SU-DHL-6 (cell line): ENCODE measurements around the gene HPS5.

Experiments used
- H2AFZ ChIP-seq: fragments of 200-600 bp; sonication (generic); 2 replicates; pipeline ENCODE4 v1.6.1; 2014; ENCODE audit warnings: low read depth, mild to moderate bottlenecking, moderate library complexity, mixed read lengths, antibody characterized with exemption, low read length; ENCODE audit not compliant: severe bottlenecking
- H3F3A ChIP-seq: fragments of 200-600 bp; shearing (Covaris generic); 2 replicates; pipeline ENCODE4 v1.6.0; 2016; ENCODE audit warnings: antibody characterized with exemption, mild to moderate bottlenecking; ENCODE audit not compliant: insufficient read depth
- H3K27ac ChIP-seq: fragments of 200-600 bp; sonication (generic); 2 replicates; pipeline ENCODE4 v1.5.1; 2016; ENCODE audit warnings: low read depth, mild to moderate bottlenecking, low read length, moderate library complexity, mixed read lengths
- H3K27me3 ChIP-seq: fragments of 200-600 bp; sonication (generic), shearing (Covaris generic); 2 replicates; pipeline ENCODE4 v1.6.0; 2014; ENCODE audit warnings: mild to moderate bottlenecking, low read length
- H3K36me3 ChIP-seq: fragments of 200-600 bp; sonication (generic); 2 replicates; pipeline ENCODE4 v1.6.1; 2014; ENCODE audit warnings: mild to moderate bottlenecking, low read length, mixed read lengths
- H3K4me2 ChIP-seq: fragments of 300-600, 200-600 bp; shearing (Covaris generic), sonication (generic); 2 replicates; pipeline ENCODE4 v1.6.0; 2014; ENCODE audit warnings: low read length, low read depth, mild to moderate bottlenecking; ENCODE audit not compliant: poor library complexity, severe bottlenecking
- H3K4me3 ChIP-seq: fragments of 200-600 bp; sonication (generic); 2 replicates; pipeline ENCODE4 v1.5.1; 2014; ENCODE audit warnings: antibody characterized with exemption, low read length, mild to moderate bottlenecking, mixed read lengths; ENCODE audit not compliant: insufficient read depth, poor library complexity, severe bottlenecking
- H3K79me2 ChIP-seq: fragments of 200-600 bp; sonication (generic); 2 replicates; pipeline ENCODE4 v1.6.1; 2014; ENCODE audit warnings: mild to moderate bottlenecking, low read length, moderate library complexity; ENCODE audit not compliant: insufficient read depth
- H3K9ac ChIP-seq: fragments of 200-600 bp; sonication (generic); 2 replicates; pipeline ENCODE4 v1.7.0; 2014; ENCODE audit warnings: mild to moderate bottlenecking, low read length
- H3K9me2 ChIP-seq: fragments of 200-600 bp; sonication (generic); replicated peaks from 2 replicates; pipeline ENCODE4 v1.6.1; 2014; ENCODE audit warnings: low read length; ENCODE audit not compliant: insufficient read depth
- H3K9me3 ChIP-seq: fragments of 200-600 bp; sonication (generic); 2 replicates; pipeline ENCODE4 v1.6.1; 2014; ENCODE audit warnings: low read length, mixed read lengths; ENCODE audit not compliant: insufficient read depth
- H4K20me1 ChIP-seq: fragments of 200-600 bp; sonication (generic); 2 replicates; pipeline ENCODE4 v1.6.1; 2014; ENCODE audit warnings: low read depth, mild to moderate bottlenecking, antibody characterized with exemption, low read length, moderate library complexity, mixed read lengths
- EZH2phosphoT487 ChIP-seq: fragments of 200-600 bp; sonication (generic), shearing (Covaris generic); conservative IDR thresholded peaks from 2 replicates; pipeline ENCODE4 v1.6.1; 2018; ENCODE audit warnings: mild to moderate bottlenecking, antibody characterized with exemption, low read length, moderate library complexity, mixed read lengths
- TF ChIP-seq, protein P1 (sequence below): fragments of 200-600 bp; sonication (generic); IDR thresholded peaks from one replicate; pipeline ENCODE4 v1.5.1; 2017; ENCODE audit warnings: antibody characterized with exemption, mild to moderate bottlenecking, low read length, moderate library complexity; ENCODE audit not compliant: insufficient read depth, poor library complexity, severe bottlenecking

The HPS5 gene

DNA sequence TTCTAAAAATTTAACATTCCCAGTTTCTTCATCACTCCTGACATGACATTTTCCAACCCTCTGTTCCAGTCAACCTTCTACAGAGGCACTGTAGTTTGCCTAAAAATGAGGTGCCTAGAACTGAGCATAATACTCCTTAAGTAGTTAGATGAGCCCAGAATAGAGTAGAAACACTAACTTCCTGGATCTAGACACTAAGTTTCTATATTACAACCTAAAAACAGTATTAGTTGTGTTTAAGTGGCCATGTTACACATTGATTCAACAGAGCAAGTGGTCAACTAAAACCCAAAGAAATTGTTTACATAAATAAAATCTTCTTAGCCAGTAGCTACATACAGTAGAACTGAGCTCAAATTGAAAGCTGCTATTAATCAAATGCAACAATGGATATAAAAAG lies 1.3 kb downstream of the HPS5 start:
- Histone ChIP-seq H4K20me1 (no peaks in the 10 kb centered on the region), H3K36me3 (peaks cover 14% of the 10 kb centered on the region), H3F3A (0 out of 2 replicates have a peak, but pooled peaks cover 11% of the 10 kb centered on the region), H3K4me2 (peak overlapping the region; percentile 96), H3K79me2 (peaks cover 89% of the 10 kb centered on the region), H3K27ac (no peak overlapping the region; the same call in 1 of the 2 replicates), H3K9ac (peak overlapping the region; percentile 79), H3K9me2 (no peaks in the 10 kb centered on the region), H3K4me3 (peak overlapping the region; percentile 90), H3K27me3 (no peaks in the 10 kb centered on the region), H3K9me3 (no peaks in the 10 kb centered on the region), H2AFZ (no peak overlapping the region)
- no peak for TF ChIP-seq EZH2phosphoT487
- TF ChIP-seq, protein P1, sequence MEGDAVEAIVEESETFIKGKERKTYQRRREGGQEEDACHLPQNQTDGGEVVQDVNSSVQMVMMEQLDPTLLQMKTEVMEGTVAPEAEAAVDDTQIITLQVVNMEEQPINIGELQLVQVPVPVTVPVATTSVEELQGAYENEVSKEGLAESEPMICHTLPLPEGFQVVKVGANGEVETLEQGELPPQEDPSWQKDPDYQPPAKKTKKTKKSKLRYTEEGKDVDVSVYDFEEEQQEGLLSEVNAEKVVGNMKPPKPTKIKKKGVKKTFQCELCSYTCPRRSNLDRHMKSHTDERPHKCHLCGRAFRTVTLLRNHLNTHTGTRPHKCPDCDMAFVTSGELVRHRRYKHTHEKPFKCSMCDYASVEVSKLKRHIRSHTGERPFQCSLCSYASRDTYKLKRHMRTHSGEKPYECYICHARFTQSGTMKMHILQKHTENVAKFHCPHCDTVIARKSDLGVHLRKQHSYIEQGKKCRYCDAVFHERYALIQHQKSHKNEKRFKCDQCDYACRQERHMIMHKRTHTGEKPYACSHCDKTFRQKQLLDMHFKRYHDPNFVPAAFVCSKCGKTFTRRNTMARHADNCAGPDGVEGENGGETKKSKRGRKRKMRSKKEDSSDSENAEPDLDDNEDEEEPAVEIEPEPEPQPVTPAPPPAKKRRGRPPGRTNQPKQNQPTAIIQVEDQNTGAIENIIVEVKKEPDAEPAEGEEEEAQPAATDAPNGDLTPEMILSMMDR: no peak

DNA sequence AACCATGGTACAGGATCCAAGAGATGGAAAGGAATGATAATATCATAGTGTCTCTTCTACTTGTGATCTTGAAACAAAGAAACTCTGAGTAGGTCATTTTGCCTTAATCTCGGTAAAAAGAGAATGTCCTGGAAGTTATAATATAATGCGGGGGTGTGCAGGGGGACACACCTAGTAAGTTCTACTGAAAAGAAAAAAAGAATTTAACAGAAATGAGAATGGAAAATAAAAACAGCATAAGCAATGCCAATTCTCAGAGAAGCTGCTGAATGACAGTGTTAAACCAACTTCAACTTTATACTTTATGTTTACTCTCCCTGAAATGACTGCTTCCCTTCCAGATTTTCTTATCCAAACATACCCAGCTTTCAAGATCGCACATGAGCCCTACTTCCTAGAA lies 2.0 kb downstream of the HPS5 start:
- H3K27me3 ChIP-seq: no peaks in the 10 kb centered on the region
- H3K79me2 ChIP-seq: peaks cover 89% of the 10 kb centered on the region
- no peaks in the 10 kb centered on the region for H3K9me3 ChIP-seq
- peaks cover 7% of the 10 kb centered on the region for H3K36me3 ChIP-seq
- peak overlapping the region; percentile 79 for H3K9ac ChIP-seq
- 0 out of 2 replicates have a peak, but pooled peaks cover 11% of the 10 kb centered on the region for H3F3A ChIP-seq
- peak overlapping the region; percentile 90 for H3K4me3 ChIP-seq
- no peaks in the 10 kb centered on the region for H3K9me2 ChIP-seq
- H3K27ac ChIP-seq: no peak overlapping the region
- H2AFZ ChIP-seq: no peak overlapping the region
- H4K20me1 ChIP-seq: no peaks in the 10 kb centered on the region
- TF ChIP-seq, protein P1: no peak
- no peak for TF ChIP-seq EZH2phosphoT487
- peak overlapping the region; percentile 96 for H3K4me2 ChIP-seq

DNA sequence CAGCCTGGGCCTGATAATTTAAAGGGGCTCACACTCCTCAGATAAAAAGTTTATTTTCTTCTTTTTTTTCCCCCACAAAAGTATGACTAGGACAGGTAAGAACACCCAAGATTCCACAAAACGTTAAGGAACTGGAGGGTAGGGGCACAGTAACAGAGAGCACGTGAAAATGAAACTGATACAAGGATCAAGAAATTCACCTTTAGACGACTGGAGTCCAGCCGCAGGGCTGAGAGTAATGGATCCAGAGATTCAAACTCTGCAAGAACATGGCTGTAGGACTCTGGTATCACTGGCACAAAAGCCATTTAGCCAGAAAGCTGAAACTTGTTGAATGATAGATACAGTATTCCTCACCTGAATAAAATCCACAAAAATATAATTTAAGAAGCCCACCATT lies 4.4 kb downstream of the HPS5 start:
- no peak overlapping the region for H3K9ac ChIP-seq
- no peak overlapping the region for H3K4me2 ChIP-seq
- H3K27ac ChIP-seq: no peak overlapping the region
- peaks cover 12% of the 10 kb centered on the region for H3K36me3 ChIP-seq
- no peak for TF ChIP-seq EZH2phosphoT487
- TF ChIP-seq, protein P1: no peak
- no peaks in the 10 kb centered on the region for H3K27me3 ChIP-seq
- 0 out of 2 replicates have a peak, but pooled peaks cover 11% of the 10 kb centered on the region for H3F3A ChIP-seq
- H3K9me3 ChIP-seq: no peaks in the 10 kb centered on the region
- H3K9me2 ChIP-seq: no peaks in the 10 kb centered on the region
- no peaks in the 10 kb centered on the region for H4K20me1 ChIP-seq
- H3K79me2 ChIP-seq: peaks cover 85% of the 10 kb centered on the region
- no peak overlapping the region for H2AFZ ChIP-seq
- no peak overlapping the region for H3K4me3 ChIP-seq
